Calu3 (cell line): ENCODE data around the gene MYRIP. TPM values are rescaled to one million over a fixed set of nuclear protein-coding genes. Genes with fewer than 3 reads are reported as not detected.

Source experiments
- BruUV-seq: library from RNA; stranded (reverse); fragments of 400-500 nt; replicated peaks from 2 replicates; lab custom pipeline; 2021; lab: Mats Ljungman, UMichigan
- CTCF ChIA-PET: fragments of 300-600 bp; sonication (Branson Sonifier 250); formaldehyde crosslinking; loops from one replicate; lab custom pipeline; 2022; ENCODE audit warnings: antibody characterized with exemption; lab: Charles Lee
- DNase-seq: peaks from one replicate; pipeline ENCODE4 v3.0.0; 2022
- H3K27ac Mint-ChIP-seq: one replicate; pipeline ENCODE4 v1.8.0; 2022; ENCODE audit warnings: mixed read lengths; ENCODE audit not compliant: unreplicated experiment
- H3K27me3 Mint-ChIP-seq: one replicate; pipeline ENCODE4 v1.8.0; 2022; ENCODE audit warnings: mixed read lengths; ENCODE audit not compliant: unreplicated experiment
- H3K36me3 Mint-ChIP-seq: one replicate; pipeline ENCODE4 v1.8.0; 2022; ENCODE audit warnings: mild to moderate bottlenecking, moderate library complexity, mixed read lengths; ENCODE audit not compliant: insufficient read depth, unreplicated experiment
- H3K4me1 Mint-ChIP-seq: one replicate; pipeline ENCODE4 v1.8.0; 2022; ENCODE audit warnings: mild to moderate bottlenecking, low read depth, mixed read lengths; ENCODE audit not compliant: unreplicated experiment
- H3K4me3 Mint-ChIP-seq: one replicate; pipeline ENCODE4 v1.8.0; 2022; ENCODE audit warnings: mild to moderate bottlenecking, low read depth, moderate library complexity, mixed read lengths; ENCODE audit not compliant: unreplicated experiment
- H3K9me3 Mint-ChIP-seq: one replicate; pipeline ENCODE4 v1.8.0; 2022; ENCODE audit warnings: low read depth, mixed read lengths; ENCODE audit not compliant: unreplicated experiment
- intact Hi-C: fragments of 100-400 bp; cut with micrococcal nuclease; formaldehyde crosslinking; loops from one replicate; pipeline ENCODE4 v1.10.0; 2022; ENCODE audit not compliant: unreplicated experiment
- total RNA-seq: library from RNA; stranded (reverse); gene quantifications from 2 replicates; pipeline ENCODE4 v1.2.3, GENCODE V29; 2022
- TF ChIP-seq, protein P1 (sequence below): fragments of 200-600 bp; IDR thresholded peaks from one replicate; pipeline ENCODE4 v1.8.0; 2022; ENCODE audit warnings: antibody characterized with exemption; ENCODE audit not compliant: unreplicated experiment

The MYRIP gene
- total RNA-seq, 1 experiment from 2014 or later, result 5.6 TPM

DNA sequence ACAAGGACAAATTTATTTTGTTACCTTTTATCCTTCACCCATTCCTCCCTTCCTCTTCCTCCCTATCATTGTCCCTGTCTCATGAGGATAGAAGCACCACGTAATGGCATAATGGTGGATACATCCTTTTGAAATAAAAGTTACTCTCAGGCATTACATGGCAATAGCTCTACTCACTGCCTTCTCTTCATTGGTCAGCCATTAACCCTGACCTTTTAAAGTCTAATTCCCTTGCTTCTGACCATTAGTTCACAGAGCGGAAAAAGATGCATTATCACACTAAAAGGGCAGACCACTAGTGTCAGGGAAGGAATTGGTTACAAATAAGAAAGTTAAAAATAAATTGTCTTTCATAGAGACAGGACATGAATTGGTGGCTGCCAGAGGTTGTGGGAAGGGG, 445.5 kb downstream of the MYRIP start:
- H3K4me1 Mint-ChIP-seq, result no peaks in the 10 kb centered on the region
- H3K9me3 Mint-ChIP-seq, result no peaks in the 10 kb centered on the region
- intact Hi-C loops, result no loop called here
- TF ChIP-seq, protein P1, sequence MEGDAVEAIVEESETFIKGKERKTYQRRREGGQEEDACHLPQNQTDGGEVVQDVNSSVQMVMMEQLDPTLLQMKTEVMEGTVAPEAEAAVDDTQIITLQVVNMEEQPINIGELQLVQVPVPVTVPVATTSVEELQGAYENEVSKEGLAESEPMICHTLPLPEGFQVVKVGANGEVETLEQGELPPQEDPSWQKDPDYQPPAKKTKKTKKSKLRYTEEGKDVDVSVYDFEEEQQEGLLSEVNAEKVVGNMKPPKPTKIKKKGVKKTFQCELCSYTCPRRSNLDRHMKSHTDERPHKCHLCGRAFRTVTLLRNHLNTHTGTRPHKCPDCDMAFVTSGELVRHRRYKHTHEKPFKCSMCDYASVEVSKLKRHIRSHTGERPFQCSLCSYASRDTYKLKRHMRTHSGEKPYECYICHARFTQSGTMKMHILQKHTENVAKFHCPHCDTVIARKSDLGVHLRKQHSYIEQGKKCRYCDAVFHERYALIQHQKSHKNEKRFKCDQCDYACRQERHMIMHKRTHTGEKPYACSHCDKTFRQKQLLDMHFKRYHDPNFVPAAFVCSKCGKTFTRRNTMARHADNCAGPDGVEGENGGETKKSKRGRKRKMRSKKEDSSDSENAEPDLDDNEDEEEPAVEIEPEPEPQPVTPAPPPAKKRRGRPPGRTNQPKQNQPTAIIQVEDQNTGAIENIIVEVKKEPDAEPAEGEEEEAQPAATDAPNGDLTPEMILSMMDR, result no peak
- CTCF ChIA-PET, result no interaction called here
- no peak overlapping the region for H3K27ac Mint-ChIP-seq
- H3K4me3 Mint-ChIP-seq, result no peak overlapping the region
- no peak for DNase-seq
- no peaks in the 10 kb centered on the region for H3K36me3 Mint-ChIP-seq
- BruUV-seq, result no TSS peak
- no peaks in the 10 kb centered on the region for H3K27me3 Mint-ChIP-seq

DNA sequence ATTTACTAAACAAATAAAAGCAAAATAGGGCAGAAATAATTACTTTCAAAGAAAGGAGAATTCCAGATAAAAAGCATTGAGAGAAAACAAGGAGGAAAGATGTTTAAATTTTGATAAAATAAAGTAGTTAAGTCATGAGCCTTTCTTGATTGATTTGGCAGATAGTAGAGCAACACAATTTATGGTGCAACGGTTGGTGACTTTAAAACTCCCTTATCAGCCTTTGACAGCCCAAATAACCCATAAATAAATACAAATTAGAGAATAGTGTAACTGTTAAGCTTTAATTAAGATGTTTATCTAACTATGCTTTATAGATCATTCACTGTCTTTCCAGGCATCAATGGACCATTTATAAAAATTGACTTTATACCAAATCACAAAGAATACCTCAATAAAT, 446.1 kb downstream of the MYRIP start:
- CTCF ChIA-PET, result no interaction called here
- no peak for DNase-seq
- Mint-ChIP-seq H3K4me3 (no peak overlapping the region), H3K9me3 (no peaks in the 10 kb centered on the region), H3K4me1 (no peaks in the 10 kb centered on the region), H3K36me3 (no peaks in the 10 kb centered on the region), H3K27ac (no peak overlapping the region), H3K27me3 (no peaks in the 10 kb centered on the region)
- intact Hi-C loops, result no loop called here
- TF ChIP-seq, protein P1, result no peak
- BruUV-seq, result no TSS peak

DNA sequence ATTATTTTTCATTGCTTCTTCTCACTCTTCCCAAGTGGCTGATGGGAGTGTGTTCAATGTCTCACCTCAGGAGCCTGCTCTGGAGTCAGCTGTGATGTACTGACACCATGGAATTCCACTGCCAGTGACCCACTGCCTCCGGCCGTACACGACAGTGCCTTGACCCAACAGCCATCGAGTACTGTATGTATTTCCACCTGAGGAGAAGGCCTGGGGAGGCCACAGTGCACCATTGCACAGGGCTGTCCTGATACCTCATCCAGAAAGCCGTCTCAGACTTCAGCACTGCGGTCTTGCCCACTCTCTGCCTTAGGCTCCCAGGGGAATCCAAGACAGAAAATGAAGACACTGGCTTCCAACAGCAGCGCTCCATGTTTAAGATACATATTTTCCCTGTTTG, 448.7 kb downstream of the MYRIP start:
- Mint-ChIP-seq H3K9me3 (no peaks in the 10 kb centered on the region), H3K36me3 (no peaks in the 10 kb centered on the region), H3K4me1 (no peaks in the 10 kb centered on the region), H3K27ac (no peak overlapping the region), H3K4me3 (no peak overlapping the region), H3K27me3 (no peaks in the 10 kb centered on the region)
- BruUV-seq, result no TSS peak
- CTCF ChIA-PET, result interaction anchor here (0.6 kb wide), 1 partner anchor 25 kb away, joined by 3 read pairs; no protein-coding TSS in a partner anchor
- DNase-seq, result no peak
- intact Hi-C loops, result no loop called here
- TF ChIP-seq, protein P1, result no peak

- CTCF ChIA-PET, result no interaction called here
- no peaks in the 10 kb centered on the region for H3K36me3 Mint-ChIP-seq
- DNase-seq, result no peak
- no TSS peak for BruUV-seq
- no peaks in the 10 kb centered on the region for H3K9me3 Mint-ChIP-seq
- H3K27ac Mint-ChIP-seq, result no peak overlapping the region
- H3K4me3 Mint-ChIP-seq, result no peak overlapping the region
- H3K4me1 Mint-ChIP-seq, result no peaks in the 10 kb centered on the region
- H3K27me3 Mint-ChIP-seq, result no peaks in the 10 kb centered on the region
- intact Hi-C loops, result no loop called here
- TF ChIP-seq, protein P1, result no peak
These were observed 449.1 kb downstream of the MYRIP start for GRCh38 chr3:40258555-40258954.
